CMK (cell line): Measurements from ENCODE around the gene SPON2.

Experiments
- DNase-seq: peaks from one replicate; pipeline ENCODE4 v3.0.0-alpha.2; 2010; ENCODE audit warnings: low read depth

SPON2 gene

DNA sequence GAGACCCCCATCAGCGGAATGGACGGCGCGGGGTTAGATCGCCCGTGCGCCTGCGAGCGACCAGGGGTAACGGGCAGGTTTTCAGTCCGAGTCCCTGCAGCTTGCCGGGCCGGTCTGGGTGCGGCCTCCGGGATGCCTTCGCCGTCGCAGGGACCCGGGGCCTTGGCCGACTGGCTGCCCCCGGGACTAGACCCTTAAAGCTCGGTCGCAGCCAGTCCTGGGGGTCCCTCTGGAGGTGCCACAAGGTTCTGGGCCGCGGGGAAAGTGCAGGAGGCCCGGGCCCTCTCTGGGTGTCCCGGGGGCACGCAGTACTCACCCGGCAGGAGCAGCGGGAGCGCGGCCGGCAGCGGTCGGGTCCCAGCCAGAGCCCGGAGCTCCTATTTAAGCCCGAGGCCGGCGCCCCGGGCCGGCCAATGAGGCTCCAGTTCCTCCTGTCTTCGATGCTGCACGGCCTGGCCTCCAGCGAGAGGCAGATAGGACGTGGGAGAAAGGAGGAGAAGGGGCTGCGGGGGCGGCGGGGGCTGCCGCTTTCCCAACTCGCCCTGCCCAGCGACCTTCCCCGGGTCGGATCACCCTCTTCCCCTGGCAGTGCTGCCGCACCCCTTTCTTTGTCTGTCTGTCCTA, at the start of gene SPON2:
Gene SPON2, minus strand, starts transcription at position 356 of the 624 bp plus-strand sequence.
- DNase-seq, result no peak

- no peak for DNase-seq
Measured at GRCh38 chr4:1221155-1221870, 48.9 kb upstream of the SPON2 start.

- no peak for DNase-seq
Measured at GRCh38 chr4:1220566-1220965, 48.2 kb upstream of the SPON2 start.

GRCh38 chr4:1219566-1219950, 47.2 kb upstream of the SPON2 start:
- no peak for DNase-seq

DNA sequence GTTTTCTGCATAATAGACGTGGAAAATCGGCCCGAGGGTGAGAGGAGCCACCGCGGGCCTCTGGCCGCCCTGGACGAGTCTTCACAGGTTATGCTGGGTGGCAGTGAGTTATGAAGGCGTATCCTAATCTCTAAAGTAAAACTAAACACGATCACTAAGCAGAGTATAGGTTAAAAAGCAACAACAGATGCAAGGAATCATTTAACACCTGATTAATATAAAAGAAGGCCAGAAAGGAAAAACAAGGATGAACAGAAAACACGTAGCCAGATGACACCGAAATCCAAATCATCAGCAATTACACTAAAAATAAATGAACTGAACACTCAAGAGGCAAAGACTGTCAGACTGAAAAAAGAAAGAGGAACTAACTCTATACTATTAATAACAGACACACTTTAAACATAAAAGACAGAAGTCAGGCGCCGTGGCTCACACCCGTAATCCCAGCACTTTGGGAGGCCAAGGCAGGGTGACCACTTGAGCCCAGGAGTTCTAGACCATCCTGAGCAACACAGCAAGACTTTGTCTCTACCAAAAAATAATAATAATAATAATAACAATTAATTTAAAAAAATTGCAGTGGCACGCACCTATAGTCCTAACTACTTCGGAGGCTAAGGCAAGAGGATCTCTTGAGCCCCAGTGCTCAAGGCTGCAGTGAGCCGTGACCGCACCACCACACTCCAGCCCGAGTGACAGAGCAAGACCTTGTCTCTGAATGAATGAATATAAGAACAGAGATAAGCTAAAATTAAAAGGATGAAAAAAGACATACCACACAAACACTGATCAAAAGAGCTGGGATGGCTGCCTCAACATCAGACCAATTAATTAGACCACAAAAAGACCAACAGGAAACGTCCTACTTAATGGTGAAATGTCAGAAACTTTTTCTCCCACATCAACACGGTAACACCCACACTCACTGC, 46.5 kb upstream of the SPON2 start:
- no peak for DNase-seq

- no peak for DNase-seq
Measured at GRCh38 chr4:1217366-1217765, 45.0 kb upstream of the SPON2 start.

DNA sequence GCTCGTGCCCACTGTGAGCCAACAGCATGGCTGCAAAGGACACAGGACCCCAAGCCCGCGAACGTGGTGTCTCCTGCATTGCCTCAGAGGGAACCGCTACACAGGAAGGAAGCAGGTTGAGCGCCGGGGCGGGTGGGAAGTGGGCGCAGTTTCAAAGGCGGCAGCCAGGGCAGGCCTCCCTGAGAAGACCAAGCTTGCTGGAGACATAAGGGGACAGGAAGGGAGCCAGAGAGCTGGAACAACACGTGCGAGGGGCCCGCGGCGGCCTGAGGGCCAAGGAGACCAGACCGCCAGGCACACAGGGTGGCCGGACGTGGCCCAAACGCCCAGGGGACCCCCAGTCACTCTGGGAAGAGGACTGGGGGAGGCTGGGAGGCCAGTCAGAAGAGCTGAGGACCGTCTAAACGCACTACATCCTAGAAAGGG, 44.5 kb upstream of the SPON2 start:
- DNase-seq, result no peak

- no peak for DNase-seq
Measured at GRCh38 chr4:1216076-1216614, 43.8 kb upstream of the SPON2 start.

GRCh38 chr4:1215141-1216075, 43.0 kb upstream of the SPON2 start:
- no peak for DNase-seq

DNA sequence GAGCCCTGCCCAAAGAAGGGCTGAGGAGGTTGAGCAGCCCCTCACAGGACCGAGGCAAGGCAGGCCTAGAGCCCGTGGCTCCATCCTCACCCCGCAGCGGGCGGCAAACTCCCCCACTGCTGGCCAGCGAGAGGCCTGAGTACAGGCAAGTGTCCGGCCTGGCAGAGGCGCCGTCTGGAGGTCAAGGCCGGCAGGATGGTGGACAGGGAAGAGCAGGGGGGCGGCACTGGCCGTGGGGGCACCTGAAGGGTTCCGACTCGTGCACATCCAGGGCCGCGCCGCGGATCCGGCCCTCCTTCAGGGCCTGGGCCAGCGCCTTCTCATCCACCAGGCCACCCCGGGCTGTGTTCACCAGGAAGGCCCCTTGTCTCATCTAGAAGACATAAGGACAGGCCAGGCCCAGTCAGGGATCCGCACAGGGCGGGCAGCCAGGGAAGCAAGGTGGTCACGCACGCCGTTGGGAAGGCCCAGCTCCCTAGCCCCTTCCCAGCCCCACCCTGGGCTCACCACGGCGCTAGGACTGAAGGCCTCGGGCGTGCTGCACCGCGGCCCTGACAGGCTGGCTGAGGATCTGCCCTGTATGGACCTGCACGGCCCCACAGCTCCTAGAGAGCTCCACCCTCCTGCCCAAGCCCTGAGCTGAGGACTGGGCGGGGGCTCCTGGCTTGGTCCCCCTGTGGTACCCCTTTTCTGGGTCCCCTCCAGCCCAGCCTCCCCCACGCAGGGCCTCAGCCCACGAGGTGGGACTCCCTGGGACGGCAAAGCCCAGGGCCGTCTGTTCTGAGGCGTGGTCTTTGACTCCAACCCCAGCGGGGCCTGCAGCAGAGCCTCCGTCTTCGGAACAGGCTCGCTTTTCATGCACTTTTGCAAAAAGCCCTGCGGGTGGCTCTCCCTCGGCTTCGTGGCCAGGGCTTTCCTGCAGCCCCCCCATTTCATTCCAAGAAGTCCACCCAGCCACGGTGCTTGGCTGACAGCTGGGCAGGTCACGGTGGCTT, 42.0 kb upstream of the SPON2 start:
- DNase-seq, result no peak

DNA sequence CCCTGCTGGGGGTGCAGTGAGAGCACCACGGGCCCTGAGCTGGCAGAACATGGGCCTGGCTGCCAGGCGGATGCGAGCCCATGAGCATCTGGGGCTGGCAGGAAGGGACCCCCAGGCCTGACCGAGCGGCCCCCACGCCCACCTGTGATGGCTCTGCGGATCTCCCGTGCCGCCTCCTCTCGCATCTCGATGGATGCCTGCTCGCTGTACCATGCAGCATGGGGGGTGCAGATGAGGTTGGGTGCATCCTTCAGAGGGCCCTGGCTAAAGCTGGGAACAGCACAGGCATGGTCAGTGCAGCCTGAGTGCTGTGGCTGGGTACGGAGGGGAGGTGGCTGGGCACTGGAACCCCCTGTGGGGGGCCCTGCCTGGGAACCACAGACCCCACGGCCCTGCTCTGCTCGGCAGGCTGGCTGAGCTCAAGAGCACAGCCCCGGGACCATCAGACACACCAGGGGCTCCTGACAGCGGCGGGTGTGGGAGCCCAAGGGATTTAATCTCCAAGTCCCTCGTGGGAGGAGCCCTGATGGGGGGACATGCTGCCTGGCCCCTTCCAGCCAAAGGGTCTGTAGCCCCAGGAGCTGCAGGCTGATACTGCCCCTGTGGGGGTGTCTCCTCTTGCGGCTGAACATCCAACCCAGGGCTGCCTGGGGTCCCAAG, 41.1 kb upstream of the SPON2 start:
- DNase-seq, result no peak

GRCh38 chr4:1212546-1213335, 40.4 kb upstream of the SPON2 start:
- no peak for DNase-seq

DNA sequence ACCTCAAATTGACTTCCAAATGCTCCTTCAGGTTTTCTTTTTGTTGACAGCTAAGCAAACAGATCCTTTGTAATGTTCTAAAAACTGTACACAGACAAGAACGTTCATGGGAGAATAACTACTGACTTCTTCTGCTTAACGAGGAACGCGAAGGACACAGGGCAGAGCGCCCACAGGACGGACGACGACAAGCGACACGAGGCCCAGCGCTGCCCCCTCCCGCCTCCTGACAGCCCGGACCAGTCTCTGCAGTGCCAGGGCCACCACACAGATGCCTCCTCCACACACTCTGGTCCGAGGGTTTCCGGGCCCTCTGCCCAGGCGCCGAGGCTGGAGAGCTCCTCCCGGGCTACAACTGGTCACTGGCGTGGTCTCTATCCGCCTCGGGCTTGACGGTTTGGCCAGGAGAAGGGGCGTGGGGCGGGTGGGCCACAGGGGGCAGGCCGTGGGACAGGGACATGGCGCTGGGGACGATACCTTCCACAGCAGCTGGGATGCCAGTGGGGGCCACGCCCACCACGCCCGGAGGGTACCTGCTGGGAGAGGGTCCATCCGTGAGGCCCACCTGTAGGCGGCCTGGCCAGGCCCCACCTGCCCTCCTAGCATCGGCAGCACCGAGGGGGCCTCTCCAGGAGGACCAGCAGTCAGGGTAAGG, 39.6 kb upstream of the SPON2 start:
- DNase-seq, result no peak

GRCh38 chr4:1211371-1211770, 39.0 kb upstream of the SPON2 start:
- DNase-seq, result no peak

DNA sequence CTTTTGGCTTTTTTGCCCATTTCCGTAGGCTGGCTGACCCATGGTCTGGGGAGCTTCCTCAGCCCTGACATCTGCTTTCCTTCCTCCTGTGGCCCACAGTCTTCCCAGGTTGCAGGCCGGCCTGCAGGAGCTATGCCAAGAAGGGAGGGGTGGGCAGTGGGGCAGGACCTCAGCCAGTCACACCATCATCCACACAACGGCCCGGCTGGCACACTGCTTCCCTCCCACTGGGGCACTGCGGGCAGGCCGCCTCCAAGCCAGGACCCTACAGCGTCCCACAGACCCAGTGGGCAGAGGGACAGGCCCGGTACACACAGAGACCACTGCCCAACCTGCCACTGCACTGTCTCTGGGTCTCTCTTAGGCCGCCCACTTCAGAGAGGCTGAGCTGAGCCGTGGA, 38.6 kb upstream of the SPON2 start:
- no peak for DNase-seq

GRCh38 chr4:1210241-1210841, 38.0 kb upstream of the SPON2 start:
- no peak for DNase-seq

- DNase-seq, result no peak
Measured at GRCh38 chr4:1209821-1210220, 37.4 kb upstream of the SPON2 start.
